Skin of body (tissue), 2 donors: ENCODE measurements around the gene HDAC4. TPM values are rescaled to one million over a fixed set of nuclear protein-coding genes. Genes with fewer than 3 reads are reported as not detected.

Experiments used
- DNase-seq: peaks from one replicate; lab custom pipeline; 2025; lab: John Stamatoyannopoulos, UW
- total RNA-seq: library from RNA; depleted of rRNA; stranded (reverse); fragments of >200 nt; gene quantifications from one replicate; pipeline ENCODE4 v1.2.3, GENCODE V29; 2014

Gene HDAC4
- total RNA-seq, 1 donor from 2014 or later: 22.8 TPM

GRCh38 chr2:239116456-239117246 is 284.2 kb downstream of the HDAC4 start:
- DNase-seq: no peak

GRCh38 chr2:239115616-239116015 is 285.2 kb downstream of the HDAC4 start:
- no peak for DNase-seq

- no peak for DNase-seq
Measured at GRCh38 chr2:239114616-239115265, 286.1 kb downstream of the HDAC4 start.

- DNase-seq: no peak
Measured at GRCh38 chr2:239114119-239114581, 286.7 kb downstream of the HDAC4 start.

- no peak for DNase-seq
Measured at GRCh38 chr2:239113615-239114014, 287.2 kb downstream of the HDAC4 start.

GRCh38 chr2:239113171-239113570 is 287.6 kb downstream of the HDAC4 start:
- no peak for DNase-seq

- no peak for DNase-seq
Measured at GRCh38 chr2:239112127-239112774, 288.6 kb downstream of the HDAC4 start.

- no peak for DNase-seq
Measured at GRCh38 chr2:239111401-239112100, 289.3 kb downstream of the HDAC4 start.

GRCh38 chr2:239110595-239111048 is 290.2 kb downstream of the HDAC4 start:
- DNase-seq: no peak

- no peak for DNase-seq
Measured at GRCh38 chr2:239109928-239110545, 290.8 kb downstream of the HDAC4 start.

GRCh38 chr2:239109041-239109927 is 291.5 kb downstream of the HDAC4 start:
- no peak for DNase-seq

- DNase-seq: no peak
Measured at GRCh38 chr2:239108459-239108858, 292.4 kb downstream of the HDAC4 start.

- DNase-seq: no peak
Measured at GRCh38 chr2:239107936-239108335, 292.9 kb downstream of the HDAC4 start.

GRCh38 chr2:239106966-239107365 is 293.9 kb downstream of the HDAC4 start:
- DNase-seq: no peak

- no peak for DNase-seq
Measured at GRCh38 chr2:239106314-239106908, 294.4 kb downstream of the HDAC4 start.

GRCh38 chr2:239105234-239105633 is 295.6 kb downstream of the HDAC4 start:
- no peak for DNase-seq

GRCh38 chr2:239104800-239105199 is 296.0 kb downstream of the HDAC4 start:
- no peak for DNase-seq

GRCh38 chr2:239103125-239104098 is 297.4 kb downstream of the HDAC4 start:
- DNase-seq: no peak
